Mammary epithelial cell (primary cell): ENCODE results near the gene PARD3B.

Source experiments
- EZH2 ChIP-seq: IDR thresholded peaks from 2 replicates; pipeline ENCODE4 v1.6.1; 2012; ENCODE audit warnings: low read length, inconsistent platforms, borderline replicate concordance
- TF ChIP-seq, protein P1 (sequence below), 2 donors: IDR thresholded peaks in 1 of 2; conservative IDR thresholded peaks in 1 of 2; 2 replicates each; pipeline ENCODE4 v1.5.1; 2011 to 2012; ENCODE audit warnings: inconsistent platforms in 2 of 2, low read length in 2 of 2, mild to moderate bottlenecking in 2 of 2, control low read depth in 1 of 2, low read depth in 1 of 2; ENCODE audit not compliant: insufficient read depth in 1 of 2; ENCODE audit errors: extremely low read depth in 1 of 2

DNA sequence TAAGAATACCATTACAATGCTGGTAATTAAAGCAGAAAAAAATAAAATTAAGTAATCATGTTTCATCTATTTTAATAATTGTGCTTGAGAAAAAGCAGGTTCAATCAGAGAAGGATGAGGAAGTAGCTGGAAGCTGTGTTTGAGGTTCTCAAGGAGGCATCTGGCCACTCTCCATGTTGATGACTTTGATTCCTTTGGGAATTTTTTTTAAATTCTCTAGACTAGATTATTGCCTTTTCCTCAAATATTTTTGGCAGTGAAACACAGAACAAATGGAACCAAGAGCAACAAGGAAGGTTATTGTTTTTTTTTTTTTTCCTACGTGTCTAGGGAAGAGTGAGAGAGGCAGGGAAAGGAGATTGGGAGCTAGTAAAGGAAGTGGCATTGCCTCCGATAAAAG is 1037.1 kb downstream of the PARD3B start:
- TF ChIP-seq, protein P1, sequence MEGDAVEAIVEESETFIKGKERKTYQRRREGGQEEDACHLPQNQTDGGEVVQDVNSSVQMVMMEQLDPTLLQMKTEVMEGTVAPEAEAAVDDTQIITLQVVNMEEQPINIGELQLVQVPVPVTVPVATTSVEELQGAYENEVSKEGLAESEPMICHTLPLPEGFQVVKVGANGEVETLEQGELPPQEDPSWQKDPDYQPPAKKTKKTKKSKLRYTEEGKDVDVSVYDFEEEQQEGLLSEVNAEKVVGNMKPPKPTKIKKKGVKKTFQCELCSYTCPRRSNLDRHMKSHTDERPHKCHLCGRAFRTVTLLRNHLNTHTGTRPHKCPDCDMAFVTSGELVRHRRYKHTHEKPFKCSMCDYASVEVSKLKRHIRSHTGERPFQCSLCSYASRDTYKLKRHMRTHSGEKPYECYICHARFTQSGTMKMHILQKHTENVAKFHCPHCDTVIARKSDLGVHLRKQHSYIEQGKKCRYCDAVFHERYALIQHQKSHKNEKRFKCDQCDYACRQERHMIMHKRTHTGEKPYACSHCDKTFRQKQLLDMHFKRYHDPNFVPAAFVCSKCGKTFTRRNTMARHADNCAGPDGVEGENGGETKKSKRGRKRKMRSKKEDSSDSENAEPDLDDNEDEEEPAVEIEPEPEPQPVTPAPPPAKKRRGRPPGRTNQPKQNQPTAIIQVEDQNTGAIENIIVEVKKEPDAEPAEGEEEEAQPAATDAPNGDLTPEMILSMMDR (conservative IDR thresholded peaks at IDR 0.05 in 1 of 2, IDR thresholded peaks at IDR 0.05 in 1 of 2; ENCODE audit: extremely low read depth in 1 of 2, insufficient read depth in 1 of 2, low read depth in 1 of 2, low read length in 2 of 2), result no peak
- no peak for TF ChIP-seq EZH2
